ENCODE results near the gene ECHDC3. TPM values are rescaled to one million over a fixed set of nuclear protein-coding genes. Genes with fewer than 3 reads are reported as not detected.

ECHDC3 gene
- total RNA-seq, 1 experiment from 2014 or later, result 13.0 TPM

DNA sequence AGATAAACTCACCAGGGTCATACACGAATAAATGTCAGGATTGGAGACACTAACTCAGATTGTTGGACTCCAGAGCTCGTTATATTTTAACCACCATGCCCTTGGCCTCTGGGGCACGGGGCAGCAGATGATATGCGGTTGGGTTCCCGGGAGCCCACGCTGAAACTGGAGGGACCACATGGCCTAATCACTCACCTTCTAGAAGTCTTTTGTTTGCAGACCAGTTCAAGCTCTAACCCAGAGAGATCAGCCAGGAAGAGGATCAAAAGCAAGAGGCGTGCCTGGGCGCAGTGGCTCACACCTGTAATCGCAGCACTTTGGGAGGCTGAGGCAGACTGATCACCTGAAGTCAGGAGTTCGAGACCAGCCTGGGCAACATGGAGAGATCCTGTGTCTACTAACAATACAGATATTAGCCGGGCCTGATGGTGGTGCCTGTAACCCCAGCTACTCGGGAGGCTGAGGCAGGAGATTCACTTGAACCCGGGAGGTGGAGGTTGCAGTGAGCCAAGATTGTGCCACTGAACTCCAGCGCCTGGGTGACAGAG is 42.6 kb upstream of the ECHDC3 start:
- Histone ChIP-seq H3K4me1 (ENCODE audit: control insufficient read depth in 1 of 2, insufficient read depth in 2 of 2, low read length in 2 of 2) (0 out of 4 replicates have a peak, but pooled peaks cover 0 to 7% of the 10 kb centered on the region in 2 experiments), H3K4me2 (ENCODE audit: low read length) (no peak overlapping the region), H3K27ac (ENCODE audit: low read depth, low read length) (no peak overlapping the region), H3K9ac (ENCODE audit: low read length) (no peak overlapping the region), H3K27me3 (ENCODE audit: insufficient read depth, low read length) (no peaks in the 10 kb centered on the region), H4K20me1 (ENCODE audit: insufficient read depth) (no peaks in the 10 kb centered on the region), H3K79me2 (ENCODE audit: insufficient read depth, low read length) (no peaks in the 10 kb centered on the region), H3K9me2 (ENCODE audit: insufficient read depth) (no peaks in the 10 kb centered on the region), H3K9me3 (ENCODE audit: control insufficient read depth in 1 of 2, insufficient read depth in 1 of 2, low read depth in 1 of 2, low read length in 2 of 2) (no peaks in the 10 kb centered on the region), H3K36me3 (ENCODE audit: control insufficient read depth in 1 of 2, insufficient read depth in 2 of 2, low read length in 2 of 2) (no peaks in the 10 kb centered on the region), H3K4me3 (replicated peaks in 1 of 2; ENCODE audit: low read depth in 1 of 2, low read length in 2 of 2) (no peak overlapping the region), H2AFZ (ENCODE audit: low read depth, low read length, poor library complexity, severe bottlenecking) (no peak overlapping the region)
- DNase-seq (ENCODE audit: low read depth, low spot score) (no peak), ATAC-seq (no peak)
- CTCF ChIA-PET, result no interaction called here
- no TSS peak for BruUV-seq (replicated peaks)
- RAD21 ChIA-PET (ENCODE audit: low non-redundant PET in 1 of 2, low total read pairs in 2 of 2, uncharacterized antibody in 2 of 2, unreplicated experiment in 2 of 2), result no interaction called here
- POLR2A ChIA-PET, result no interaction called here
- intact Hi-C loops (cut with micrococcal nuclease), result no loop called here
- TF ChIP-seq EZH2 (IDR thresholded peaks at IDR 0.05), result no peak
- TF ChIP-seq CBX3 (IDR thresholded peaks at IDR 0.05; ENCODE audit: low read depth), result no peak
- no peak for TF ChIP-seq RAD21 (IDR thresholded peaks at IDR 0.05; ENCODE audit: low read depth)
- TF ChIP-seq ELF1 (IDR thresholded peaks at IDR 0.05; ENCODE audit: borderline replicate concordance, low read depth), result no peak
- TF ChIP-seq SIN3A (IDR thresholded peaks at IDR 0.05; ENCODE audit: low read depth), result no peak
- TF ChIP-seq EGR1 (IDR thresholded peaks at IDR 0.05; ENCODE audit: low read depth), result no peak
- TF ChIP-seq, protein P1, sequence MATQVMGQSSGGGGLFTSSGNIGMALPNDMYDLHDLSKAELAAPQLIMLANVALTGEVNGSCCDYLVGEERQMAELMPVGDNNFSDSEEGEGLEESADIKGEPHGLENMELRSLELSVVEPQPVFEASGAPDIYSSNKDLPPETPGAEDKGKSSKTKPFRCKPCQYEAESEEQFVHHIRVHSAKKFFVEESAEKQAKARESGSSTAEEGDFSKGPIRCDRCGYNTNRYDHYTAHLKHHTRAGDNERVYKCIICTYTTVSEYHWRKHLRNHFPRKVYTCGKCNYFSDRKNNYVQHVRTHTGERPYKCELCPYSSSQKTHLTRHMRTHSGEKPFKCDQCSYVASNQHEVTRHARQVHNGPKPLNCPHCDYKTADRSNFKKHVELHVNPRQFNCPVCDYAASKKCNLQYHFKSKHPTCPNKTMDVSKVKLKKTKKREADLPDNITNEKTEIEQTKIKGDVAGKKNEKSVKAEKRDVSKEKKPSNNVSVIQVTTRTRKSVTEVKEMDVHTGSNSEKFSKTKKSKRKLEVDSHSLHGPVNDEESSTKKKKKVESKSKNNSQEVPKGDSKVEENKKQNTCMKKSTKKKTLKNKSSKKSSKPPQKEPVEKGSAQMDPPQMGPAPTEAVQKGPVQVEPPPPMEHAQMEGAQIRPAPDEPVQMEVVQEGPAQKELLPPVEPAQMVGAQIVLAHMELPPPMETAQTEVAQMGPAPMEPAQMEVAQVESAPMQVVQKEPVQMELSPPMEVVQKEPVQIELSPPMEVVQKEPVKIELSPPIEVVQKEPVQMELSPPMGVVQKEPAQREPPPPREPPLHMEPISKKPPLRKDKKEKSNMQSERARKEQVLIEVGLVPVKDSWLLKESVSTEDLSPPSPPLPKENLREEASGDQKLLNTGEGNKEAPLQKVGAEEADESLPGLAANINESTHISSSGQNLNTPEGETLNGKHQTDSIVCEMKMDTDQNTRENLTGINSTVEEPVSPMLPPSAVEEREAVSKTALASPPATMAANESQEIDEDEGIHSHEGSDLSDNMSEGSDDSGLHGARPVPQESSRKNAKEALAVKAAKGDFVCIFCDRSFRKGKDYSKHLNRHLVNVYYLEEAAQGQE (IDR thresholded peaks at IDR 0.05; ENCODE audit: low read depth), result no peak
- no peak for TF ChIP-seq POLR2AphosphoS5 (IDR thresholded peaks at IDR 0.05; ENCODE audit: low read depth, low read length)
- no peak for TF ChIP-seq CEBPB (IDR thresholded peaks at IDR 0.05; ENCODE audit: low read depth)
- TF ChIP-seq, protein P2, sequence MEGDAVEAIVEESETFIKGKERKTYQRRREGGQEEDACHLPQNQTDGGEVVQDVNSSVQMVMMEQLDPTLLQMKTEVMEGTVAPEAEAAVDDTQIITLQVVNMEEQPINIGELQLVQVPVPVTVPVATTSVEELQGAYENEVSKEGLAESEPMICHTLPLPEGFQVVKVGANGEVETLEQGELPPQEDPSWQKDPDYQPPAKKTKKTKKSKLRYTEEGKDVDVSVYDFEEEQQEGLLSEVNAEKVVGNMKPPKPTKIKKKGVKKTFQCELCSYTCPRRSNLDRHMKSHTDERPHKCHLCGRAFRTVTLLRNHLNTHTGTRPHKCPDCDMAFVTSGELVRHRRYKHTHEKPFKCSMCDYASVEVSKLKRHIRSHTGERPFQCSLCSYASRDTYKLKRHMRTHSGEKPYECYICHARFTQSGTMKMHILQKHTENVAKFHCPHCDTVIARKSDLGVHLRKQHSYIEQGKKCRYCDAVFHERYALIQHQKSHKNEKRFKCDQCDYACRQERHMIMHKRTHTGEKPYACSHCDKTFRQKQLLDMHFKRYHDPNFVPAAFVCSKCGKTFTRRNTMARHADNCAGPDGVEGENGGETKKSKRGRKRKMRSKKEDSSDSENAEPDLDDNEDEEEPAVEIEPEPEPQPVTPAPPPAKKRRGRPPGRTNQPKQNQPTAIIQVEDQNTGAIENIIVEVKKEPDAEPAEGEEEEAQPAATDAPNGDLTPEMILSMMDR (IDR thresholded peaks at IDR 0.05 in 2 of 3, conservative IDR thresholded peaks at IDR 0.05 in 1 of 3; ENCODE audit: borderline replicate concordance in 1 of 3, insufficient read depth in 1 of 3, low read depth in 2 of 3, low read length in 2 of 3), result no peak
- TF ChIP-seq, protein P3, sequence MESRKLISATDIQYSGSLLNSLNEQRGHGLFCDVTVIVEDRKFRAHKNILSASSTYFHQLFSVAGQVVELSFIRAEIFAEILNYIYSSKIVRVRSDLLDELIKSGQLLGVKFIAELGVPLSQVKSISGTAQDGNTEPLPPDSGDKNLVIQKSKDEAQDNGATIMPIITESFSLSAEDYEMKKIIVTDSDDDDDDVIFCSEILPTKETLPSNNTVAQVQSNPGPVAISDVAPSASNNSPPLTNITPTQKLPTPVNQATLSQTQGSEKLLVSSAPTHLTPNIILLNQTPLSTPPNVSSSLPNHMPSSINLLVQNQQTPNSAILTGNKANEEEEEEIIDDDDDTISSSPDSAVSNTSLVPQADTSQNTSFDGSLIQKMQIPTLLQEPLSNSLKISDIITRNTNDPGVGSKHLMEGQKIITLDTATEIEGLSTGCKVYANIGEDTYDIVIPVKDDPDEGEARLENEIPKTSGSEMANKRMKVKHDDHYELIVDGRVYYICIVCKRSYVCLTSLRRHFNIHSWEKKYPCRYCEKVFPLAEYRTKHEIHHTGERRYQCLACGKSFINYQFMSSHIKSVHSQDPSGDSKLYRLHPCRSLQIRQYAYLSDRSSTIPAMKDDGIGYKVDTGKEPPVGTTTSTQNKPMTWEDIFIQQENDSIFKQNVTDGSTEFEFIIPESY (IDR thresholded peaks at IDR 0.05; ENCODE audit: extremely low read depth, insufficient replicate concordance, low read length), result no peak
- TF ChIP-seq SP1 (IDR thresholded peaks at IDR 0.05; ENCODE audit: low read depth), result no peak
- TF ChIP-seq FOSL1 (IDR thresholded peaks at IDR 0.05; ENCODE audit: low read depth), result no peak
- TF ChIP-seq SRF (IDR thresholded peaks at IDR 0.05; ENCODE audit: low read depth), result no peak
- TF ChIP-seq, protein P4, sequence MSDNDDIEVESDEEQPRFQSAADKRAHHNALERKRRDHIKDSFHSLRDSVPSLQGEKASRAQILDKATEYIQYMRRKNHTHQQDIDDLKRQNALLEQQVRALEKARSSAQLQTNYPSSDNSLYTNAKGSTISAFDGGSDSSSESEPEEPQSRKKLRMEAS (IDR thresholded peaks at IDR 0.05), result no peak
- TF ChIP-seq YY1 (IDR thresholded peaks at IDR 0.05; ENCODE audit: extremely low read depth, insufficient replicate concordance, low read depth, low read length), result no peak
- TF ChIP-seq ZNF274 (IDR thresholded peaks at IDR 0.05; ENCODE audit: low read depth, low read length), result no peak
- TF ChIP-seq ATF3 (IDR thresholded peaks at IDR 0.05), result no peak
- TF ChIP-seq ZFX (IDR thresholded peaks at IDR 0.05), result no peak
- no peak for TF ChIP-seq POLR2A (IDR thresholded peaks at IDR 0.05; ENCODE audit: borderline replicate concordance, extremely low read depth, insufficient read depth, insufficient read length)
